NCI-H128 (cell line): Measurements from ENCODE around the gene LUC7L2.
"Not testable (repeated sequence)": the region's sequence is repeated elsewhere in the genome, so short reads cannot be mapped to it uniquely, and the experiment has no call there.

ENCODE experiments used
- DNase-seq: peaks from one replicate; lab custom pipeline; 2025; ENCODE audit not compliant: unreplicated experiment; lab: John Stamatoyannopoulos, UW

Gene LUC7L2

GRCh38 chr7:139354729-139355128 is 5.0 kb upstream of the LUC7L2 start:
- no peak for DNase-seq

- no peak for DNase-seq
These were observed 4.4 kb upstream of the LUC7L2 start for GRCh38 chr7:139355320-139355719.

GRCh38 chr7:139357729-139358506 is 1.8 kb upstream of the LUC7L2 start:
- not testable (repeated sequence) for DNase-seq

GRCh38 chr7:139358541-139359365 is 941 bp upstream of the LUC7L2 start:
- no peak for DNase-seq

GRCh38 chr7:139360210-139360947 is 685 bp downstream of the LUC7L2 start:
- DNase-seq = peak; percentile 88

GRCh38 chr7:139360948-139361307 is 1.2 kb downstream of the LUC7L2 start:
- no peak for DNase-seq

- no peak for DNase-seq
These were observed 1.8 kb downstream of the LUC7L2 start for GRCh38 chr7:139361523-139361922.

- no peak for DNase-seq
These were observed 2.6 kb downstream of the LUC7L2 start for GRCh38 chr7:139362302-139362701.

GRCh38 chr7:139362981-139363380 is 3.3 kb downstream of the LUC7L2 start:
- no peak for DNase-seq

- no peak for DNase-seq
These were observed 5.6 kb downstream of the LUC7L2 start for GRCh38 chr7:139365336-139365735.

GRCh38 chr7:139366400-139366799 is 6.7 kb downstream of the LUC7L2 start:
- DNase-seq = no peak

GRCh38 chr7:139367438-139368155 is 7.9 kb downstream of the LUC7L2 start:
- no peak for DNase-seq

- no peak for DNase-seq
These were observed 10.7 kb downstream of the LUC7L2 start for GRCh38 chr7:139370301-139370942.

GRCh38 chr7:139370943-139371313 is 11.2 kb downstream of the LUC7L2 start:
- no peak for DNase-seq

- no peak for DNase-seq
These were observed 14.6 kb downstream of the LUC7L2 start for GRCh38 chr7:139374246-139374645.

- no peak for DNase-seq
These were observed 22.7 kb downstream of the LUC7L2 start for GRCh38 chr7:139382439-139382838.

- DNase-seq = no peak
These were observed 24.9 kb downstream of the LUC7L2 start for GRCh38 chr7:139384611-139385010.

GRCh38 chr7:139387594-139387993 is 27.9 kb downstream of the LUC7L2 start:
- DNase-seq = no peak

GRCh38 chr7:139389091-139389490 is 29.4 kb downstream of the LUC7L2 start:
- DNase-seq = no peak

- DNase-seq = no peak
These were observed 30.1 kb downstream of the LUC7L2 start for GRCh38 chr7:139389774-139390173.
